OCI-LY7 (cell line): ENCODE data around the gene AURKAIP1. TPM values are rescaled to one million over a fixed set of nuclear protein-coding genes. Genes with fewer than 3 reads are reported as not detected.

Experiments
- BruUV-seq: library from RNA; stranded (reverse); fragments of 400-500 nt; replicated peaks from 2 replicates; lab custom pipeline; 2021; lab: Mats Ljungman, UMichigan
- CTCF ChIA-PET: fragments of 300-600 bp; sonication (Branson Sonifier 250); formaldehyde crosslinking; loops from one replicate; lab custom pipeline; 2022; ENCODE audit warnings: antibody characterized with exemption; ENCODE audit not compliant: unreplicated experiment; lab: Charles Lee
- POLR2A ChIA-PET: fragments of 300-600 bp; sonication (Branson Sonifier 250); formaldehyde crosslinking; loops from one replicate; lab custom pipeline; 2022; ENCODE audit warnings: antibody characterized with exemption; lab: Charles Lee
- DNase-seq: peaks from one replicate; pipeline ENCODE4 v3.0.0-alpha.2; 2015; ENCODE audit warnings: low spot score
- H2AFZ ChIP-seq: fragments of 200-600 bp; sonication (generic), shearing (Covaris generic); 2 replicates; pipeline ENCODE4 v1.6.1; 2014; ENCODE audit warnings: mild to moderate bottlenecking, antibody characterized with exemption, low read length, moderate library complexity
- H3K27ac ChIP-seq: fragments of 200-600 bp; sonication (generic); 2 replicates; pipeline ENCODE4 v1.5.1; 2014; ENCODE audit warnings: mixed run types, low read depth, mild to moderate bottlenecking, moderate library complexity, low read length, inconsistent platforms; ENCODE audit not compliant: poor library complexity, severe bottlenecking
- H3K36me3 ChIP-seq: fragments of 200-600 bp; sonication (generic); 2 replicates; pipeline ENCODE4 v1.6.1; 2014; ENCODE audit warnings: mild to moderate bottlenecking, antibody characterized with exemption, low read length, moderate library complexity, mixed read lengths; ENCODE audit not compliant: insufficient read depth
- H3K4me1 ChIP-seq: fragments of 200-600 bp; sonication (generic); 2 replicates; pipeline ENCODE4 v1.5.1; 2014; ENCODE audit warnings: mild to moderate bottlenecking, low read length; ENCODE audit not compliant: insufficient read depth, poor library complexity, severe bottlenecking
- H3K4me2 ChIP-seq: fragments of 200-600 bp; sonication (generic); 2 replicates; pipeline ENCODE4 v1.6.1; 2014; ENCODE audit warnings: mild to moderate bottlenecking, low read length
- H3K4me3 ChIP-seq: fragments of 200-600 bp; sonication (generic); 2 replicates; pipeline ENCODE4 v1.5.1; 2014; ENCODE audit warnings: mild to moderate bottlenecking, low read depth, low read length; ENCODE audit not compliant: poor library complexity, severe bottlenecking
- H3K79me2 ChIP-seq: fragments of 200-600 bp; sonication (generic); 2 replicates; pipeline ENCODE4 v1.6.1; 2016; ENCODE audit warnings: low read depth, mild to moderate bottlenecking, low read length, moderate library complexity, mixed read lengths; ENCODE audit not compliant: insufficient read depth
- H3K9me2 ChIP-seq: fragments of 200-600 bp; sonication (generic); 2 replicates; pipeline ENCODE4 v1.6.1; 2016; ENCODE audit warnings: mild to moderate bottlenecking, low read length, mixed read lengths; ENCODE audit not compliant: insufficient read depth
- H3K9me3 ChIP-seq: fragments of 200-600 bp; sonication (generic); 2 replicates; pipeline ENCODE4 v1.6.1; 2014; ENCODE audit warnings: mild to moderate bottlenecking, mixed run types, low read length, mixed read lengths
- H4K20me1 ChIP-seq: fragments of 200-600 bp; sonication (generic); 2 replicates; pipeline ENCODE4 v1.6.1; 2014; ENCODE audit warnings: mild to moderate bottlenecking, antibody characterized with exemption, low read length, moderate library complexity, mixed read lengths; ENCODE audit not compliant: insufficient read depth
- EZH2phosphoT487 ChIP-seq: fragments of 200-600 bp; sonication (generic); IDR thresholded peaks from 2 replicates; pipeline ENCODE4 v1.6.1; 2018; ENCODE audit warnings: low read depth, borderline replicate concordance, mild to moderate bottlenecking, mixed run types, antibody characterized with exemption, low read length, moderate library complexity, mixed read lengths
- intact Hi-C: fragments of 100-400 bp; cut with micrococcal nuclease; formaldehyde crosslinking; loops from one replicate; pipeline ENCODE4 v1.10.0; 2022; ENCODE audit not compliant: unreplicated experiment
- total RNA-seq, 2 experiments: library from RNA; depleted of rRNA in 1 of 2; stranded (reverse); fragments of >200 nt in 1 of 2; shearing (Covaris generic) in 1 of 2; gene quantifications; 2 replicates each; pipeline ENCODE4 v1.2.3, GENCODE V29; 2014 to 2022
- TF ChIP-seq, protein P1 (sequence below): fragments of 200-600 bp; sonication (generic); conservative IDR thresholded peaks from 2 replicates; pipeline ENCODE4 v1.5.1; 2014; ENCODE audit warnings: mild to moderate bottlenecking, antibody characterized with exemption, low read length, moderate library complexity, mixed read lengths

Gene AURKAIP1
- total RNA-seq, 2 experiments from 2014 or later: 163 to 172 TPM

DNA sequence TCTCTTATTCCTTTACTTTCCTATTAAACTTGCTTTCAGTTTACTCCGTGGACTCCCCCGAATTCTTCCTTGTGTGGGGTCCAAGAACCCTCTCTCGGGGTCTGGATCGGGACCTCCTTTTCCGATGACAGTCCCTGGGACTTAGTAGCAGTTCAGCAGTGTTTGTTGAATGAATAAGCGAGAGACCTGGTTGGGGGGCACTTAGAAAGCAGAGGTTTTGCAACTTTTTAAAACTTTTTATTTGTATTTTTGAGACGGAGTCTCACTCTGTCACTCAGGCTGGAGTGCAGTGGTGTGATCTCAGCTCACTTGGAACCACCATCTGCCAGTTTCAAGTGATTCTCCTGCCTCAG, 48.2 kb upstream of the AURKAIP1 start:
- TF ChIP-seq, protein P1, sequence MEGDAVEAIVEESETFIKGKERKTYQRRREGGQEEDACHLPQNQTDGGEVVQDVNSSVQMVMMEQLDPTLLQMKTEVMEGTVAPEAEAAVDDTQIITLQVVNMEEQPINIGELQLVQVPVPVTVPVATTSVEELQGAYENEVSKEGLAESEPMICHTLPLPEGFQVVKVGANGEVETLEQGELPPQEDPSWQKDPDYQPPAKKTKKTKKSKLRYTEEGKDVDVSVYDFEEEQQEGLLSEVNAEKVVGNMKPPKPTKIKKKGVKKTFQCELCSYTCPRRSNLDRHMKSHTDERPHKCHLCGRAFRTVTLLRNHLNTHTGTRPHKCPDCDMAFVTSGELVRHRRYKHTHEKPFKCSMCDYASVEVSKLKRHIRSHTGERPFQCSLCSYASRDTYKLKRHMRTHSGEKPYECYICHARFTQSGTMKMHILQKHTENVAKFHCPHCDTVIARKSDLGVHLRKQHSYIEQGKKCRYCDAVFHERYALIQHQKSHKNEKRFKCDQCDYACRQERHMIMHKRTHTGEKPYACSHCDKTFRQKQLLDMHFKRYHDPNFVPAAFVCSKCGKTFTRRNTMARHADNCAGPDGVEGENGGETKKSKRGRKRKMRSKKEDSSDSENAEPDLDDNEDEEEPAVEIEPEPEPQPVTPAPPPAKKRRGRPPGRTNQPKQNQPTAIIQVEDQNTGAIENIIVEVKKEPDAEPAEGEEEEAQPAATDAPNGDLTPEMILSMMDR: no peak
- TF ChIP-seq EZH2phosphoT487: no peak
- no peak overlapping the region for H2AFZ ChIP-seq
- DNase-seq: no peak
- no peaks in the 10 kb centered on the region for H3K9me2 ChIP-seq
- no peaks in the 10 kb centered on the region for H3K9me3 ChIP-seq
- no peaks in the 10 kb centered on the region for H4K20me1 ChIP-seq
- H3K36me3 ChIP-seq: no peaks in the 10 kb centered on the region
- H3K79me2 ChIP-seq: no peaks in the 10 kb centered on the region
- no peaks in the 10 kb centered on the region for H3K4me1 ChIP-seq
- BruUV-seq: no TSS peak
- H3K27ac ChIP-seq: no peak overlapping the region
- ChIA-PET CTCF (no interaction called here), POLR2A (interaction anchor here (0.7 kb wide), 1 partner anchor 10 kb away, joined by 5 read pairs; no protein-coding TSS in a partner anchor)
- no peak overlapping the region for H3K4me2 ChIP-seq
- intact Hi-C loops: no loop called here
- no peak overlapping the region for H3K4me3 ChIP-seq

GRCh38 chr1:1422465-1423244, 47.6 kb upstream of the AURKAIP1 start:
- H3K4me3 ChIP-seq: no peak overlapping the region
- no peaks in the 10 kb centered on the region for H3K4me1 ChIP-seq
- ChIA-PET POLR2A (no interaction called here), CTCF (no interaction called here)
- DNase-seq: no peak
- intact Hi-C loops: no loop called here
- H3K27ac ChIP-seq: no peak overlapping the region
- H3K9me3 ChIP-seq: no peaks in the 10 kb centered on the region
- BruUV-seq: no TSS peak
- no peak overlapping the region for H3K4me2 ChIP-seq
- H3K79me2 ChIP-seq: no peaks in the 10 kb centered on the region
- H4K20me1 ChIP-seq: no peaks in the 10 kb centered on the region
- no peaks in the 10 kb centered on the region for H3K36me3 ChIP-seq
- TF ChIP-seq EZH2phosphoT487: no peak
- TF ChIP-seq, protein P1: no peak
- H2AFZ ChIP-seq: no peak overlapping the region
- no peaks in the 10 kb centered on the region for H3K9me2 ChIP-seq

GRCh38 chr1:1421907-1422464, 47.0 kb upstream of the AURKAIP1 start:
- Histone ChIP-seq H3K4me1 (no peaks in the 10 kb centered on the region), H3K27ac (no peak overlapping the region), H3K4me2 (no peak overlapping the region), H3K4me3 (no peak overlapping the region), H3K79me2 (no peaks in the 10 kb centered on the region), H2AFZ (no peak overlapping the region), H3K36me3 (no peaks in the 10 kb centered on the region), H3K9me3 (no peaks in the 10 kb centered on the region), H4K20me1 (no peaks in the 10 kb centered on the region), H3K9me2 (no peaks in the 10 kb centered on the region)
- intact Hi-C loops: no loop called here
- no peak for TF ChIP-seq EZH2phosphoT487
- TF ChIP-seq, protein P1: no peak
- POLR2A ChIA-PET: no interaction called here
- DNase-seq: no peak
- no TSS peak for BruUV-seq
- CTCF ChIA-PET: no interaction called here
